Measurements from ENCODE around the gene MED12.

The MED12 gene

DNA sequence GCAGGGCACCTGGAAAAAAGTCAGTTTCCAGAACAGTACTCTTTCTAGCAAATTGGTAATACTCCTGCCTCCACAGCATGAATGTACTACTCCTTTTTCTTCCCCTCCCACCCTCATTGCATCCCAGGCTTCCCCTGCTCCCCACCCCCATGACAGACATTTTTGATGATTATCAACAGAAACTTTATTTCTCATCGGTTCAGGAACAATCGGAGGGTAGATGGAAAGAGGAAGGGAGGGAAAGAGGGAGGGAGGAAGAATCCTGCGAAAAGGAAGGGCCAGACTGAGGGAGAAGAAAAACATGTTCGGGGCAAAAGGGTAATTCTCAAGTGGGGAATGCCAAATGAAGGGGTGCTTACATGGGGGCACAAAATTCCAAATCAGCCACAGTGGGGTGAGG, 11.2 kb upstream of the MED12 start:
- DNase-seq (ENCODE audit: low read depth in 1 of 2, low spot score in 1 of 2): no peak

- DNase-seq (ENCODE audit: low read depth in 1 of 2, low spot score in 1 of 2): no peak
Observed at GRCh38 chrX:71107762-71108360, 10.5 kb upstream of the MED12 start.

- no peak for DNase-seq (ENCODE audit: low read depth in 1 of 2, low spot score in 1 of 2)
Observed at GRCh38 chrX:71109051-71109450, 9.3 kb upstream of the MED12 start.

DNA sequence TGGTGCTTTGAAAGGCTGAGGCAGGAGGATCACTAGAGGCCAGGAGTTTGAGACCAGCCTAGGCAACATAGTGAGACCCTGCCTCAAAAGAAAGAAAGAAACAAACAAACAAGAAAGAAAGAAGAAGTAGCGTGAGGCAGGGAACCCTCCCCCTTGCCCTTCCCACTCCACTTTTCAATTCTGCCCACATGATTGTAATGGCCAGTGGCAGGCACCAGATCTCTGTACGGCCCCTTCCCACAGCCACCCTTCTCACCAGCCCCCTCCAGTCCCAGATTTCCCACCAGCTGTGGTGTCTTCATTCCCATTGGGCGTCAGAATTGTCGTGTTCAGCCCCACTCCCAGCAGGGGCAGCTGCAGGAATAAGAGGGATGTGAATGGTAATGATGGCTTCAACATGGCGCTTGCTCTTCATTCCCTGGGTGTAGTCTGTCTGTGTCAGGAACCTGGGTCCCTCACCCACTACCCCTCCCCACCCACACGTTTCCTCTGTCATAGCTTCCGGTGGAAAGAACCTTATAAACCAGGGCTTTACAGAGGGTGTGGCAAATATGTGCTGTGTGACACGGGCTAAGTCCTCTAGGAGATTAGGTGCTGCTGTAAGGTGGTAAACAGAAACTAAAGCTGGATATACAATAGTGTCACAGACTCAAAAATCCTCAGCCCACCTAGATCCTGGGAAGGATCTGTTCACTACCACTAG, 7.1 kb upstream of the MED12 start, which contains the start of gene IL2RG:
Gene IL2RG, minus strand, starts transcription at position 437 of the 703 bp plus-strand sequence. Its CDS starts 38 bp downstream, at position 399.
- DNase-seq (ENCODE audit: low read depth in 1 of 2, low spot score in 1 of 2): peak in 1 of 2 donors; percentile 77

- no peak for DNase-seq (ENCODE audit: low read depth in 1 of 2, low spot score in 1 of 2)
Observed at GRCh38 chrX:71111921-71112431, 6.4 kb upstream of the MED12 start.

GRCh38 chrX:71117358-71117757, 1.0 kb upstream of the MED12 start:
- DNase-seq (ENCODE audit: low read depth in 1 of 2, low spot score in 1 of 2): no peak

GRCh38 chrX:71118985-71119535, 664 bp downstream of the MED12 start:
- no peak for DNase-seq (ENCODE audit: low read depth in 1 of 2, low spot score in 1 of 2)

DNA sequence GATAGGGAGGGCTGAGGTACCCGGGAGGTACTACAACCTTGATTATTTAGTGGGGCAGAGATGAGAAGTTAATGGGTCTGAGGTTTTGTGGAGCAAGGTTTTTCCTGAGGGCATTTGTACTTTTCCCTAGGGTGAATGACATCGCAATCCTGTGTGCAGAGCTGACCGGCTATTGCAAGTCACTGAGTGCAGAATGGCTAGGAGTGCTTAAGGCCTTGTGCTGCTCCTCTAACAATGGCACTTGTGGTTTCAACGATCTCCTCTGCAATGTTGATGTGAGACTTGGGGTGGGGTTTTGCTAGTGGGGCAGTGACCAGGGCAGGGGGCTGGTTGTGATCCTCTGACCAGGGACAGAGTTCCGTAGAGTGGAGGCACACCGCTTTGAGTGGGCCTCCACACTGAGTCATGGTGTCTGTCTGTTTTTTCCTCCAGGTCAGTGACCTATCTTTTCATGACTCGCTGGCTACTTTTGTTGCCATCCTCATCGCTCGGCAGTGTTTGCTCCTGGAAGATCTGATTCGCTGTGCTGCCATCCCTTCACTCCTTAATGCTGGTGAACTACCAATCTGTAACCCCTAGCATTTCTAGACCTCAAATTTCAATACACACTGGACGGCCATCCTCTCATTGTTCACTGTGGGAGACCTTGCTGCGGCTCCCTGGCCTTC, 9.9 kb downstream of the MED12 start:
- no peak for DNase-seq (ENCODE audit: low read depth in 1 of 2, low spot score in 1 of 2)

DNA sequence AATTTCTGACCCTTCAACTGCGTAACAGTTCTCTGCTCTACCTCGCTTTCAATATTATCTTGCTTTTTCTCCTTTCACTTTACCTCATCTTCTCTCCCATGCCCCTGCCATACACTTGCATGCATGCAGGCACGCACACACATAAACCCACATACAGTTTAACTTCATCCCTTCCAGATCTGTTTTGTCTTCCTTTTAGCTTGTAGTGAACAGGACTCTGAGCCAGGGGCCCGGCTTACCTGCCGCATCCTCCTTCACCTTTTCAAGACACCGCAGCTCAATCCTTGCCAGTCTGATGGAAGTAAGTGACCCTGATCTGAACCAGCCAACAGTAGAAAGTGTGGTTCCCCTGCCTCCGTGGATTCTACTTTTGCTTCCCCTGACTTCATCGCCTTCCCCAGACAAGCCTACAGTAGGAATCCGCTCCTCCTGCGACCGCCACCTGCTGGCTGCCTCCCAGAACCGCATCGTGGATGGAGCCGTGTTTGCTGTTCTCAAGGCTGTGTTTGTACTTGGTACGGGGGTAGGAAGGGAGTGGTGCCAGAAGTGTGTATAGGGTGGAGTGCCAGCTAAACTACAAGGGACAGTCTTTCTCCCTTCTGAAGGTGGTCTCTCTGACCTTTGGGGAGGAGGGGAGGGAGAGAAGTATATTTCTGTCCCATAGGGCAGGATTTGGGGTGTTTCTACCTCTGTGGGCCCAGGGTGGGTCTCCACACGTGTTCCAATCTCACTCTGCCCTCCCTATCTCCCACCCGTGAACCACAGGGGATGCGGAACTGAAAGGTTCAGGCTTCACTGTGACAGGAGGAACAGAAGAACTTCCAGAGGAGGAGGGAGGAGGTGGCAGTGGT, 10.7 kb downstream of the MED12 start:
- peak; percentile 54 to 55 for DNase-seq (ENCODE audit: low read depth in 1 of 2, low spot score in 1 of 2)

GRCh38 chrX:71131510-71131909, 13.1 kb downstream of the MED12 start:
- DNase-seq (ENCODE audit: low read depth in 1 of 2, low spot score in 1 of 2): no peak

- DNase-seq (ENCODE audit: low read depth in 1 of 2, low spot score in 1 of 2): no peak
Observed at GRCh38 chrX:71140440-71140839, 22.0 kb downstream of the MED12 start.

DNA sequence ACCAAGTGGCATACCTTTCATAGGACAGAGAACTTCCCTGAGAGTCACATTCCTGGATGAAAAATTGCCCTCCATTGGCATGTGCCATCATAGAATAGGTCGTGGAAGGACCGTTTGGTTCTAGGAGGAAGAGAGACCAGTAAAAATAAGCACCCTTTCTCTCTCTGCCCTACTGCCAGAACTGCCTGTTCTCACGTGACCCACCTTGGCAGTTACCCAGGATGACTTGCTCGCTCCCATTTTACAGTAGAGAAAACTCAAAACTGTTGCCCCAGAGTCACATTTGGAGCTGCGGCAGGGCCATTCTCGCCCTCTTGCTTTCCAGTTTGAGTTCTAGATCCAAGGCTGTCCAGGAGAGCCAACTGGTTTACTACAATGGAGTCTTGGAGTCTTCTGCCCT, 25.1 kb downstream of the MED12 start:
- no peak for DNase-seq (ENCODE audit: low read depth in 1 of 2, low spot score in 1 of 2)

DNA sequence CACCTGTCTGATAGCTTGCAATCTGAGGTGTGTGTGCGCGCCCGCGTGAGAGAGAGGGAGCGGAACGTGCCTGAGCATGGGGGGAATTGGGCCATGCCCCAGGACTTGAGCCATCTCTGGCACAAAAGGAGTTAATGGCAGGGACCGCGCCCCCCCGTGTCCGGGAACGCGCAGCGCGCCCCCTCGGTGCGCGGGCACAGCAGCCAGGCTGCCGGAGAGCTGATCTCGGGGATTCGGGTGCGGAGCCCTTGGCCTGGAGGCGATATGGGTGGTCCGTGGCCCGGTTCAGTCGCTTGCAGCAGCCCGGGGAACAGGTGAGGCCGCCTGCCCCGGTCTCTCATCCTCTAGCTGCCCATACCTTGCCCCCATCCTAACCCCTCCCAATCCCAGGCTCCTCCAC, 26.3 kb downstream of the MED12 start, which contains the start of gene NLGN3:
Gene NLGN3, plus strand, starts transcription at position 191 of the 400 bp plus-strand sequence. CDS start 2,909 bp downstream, outside the sequence.
- DNase-seq (ENCODE audit: low read depth in 1 of 2, low spot score in 1 of 2): no peak

- no peak for DNase-seq (ENCODE audit: low read depth in 1 of 2, low spot score in 1 of 2)
Observed at GRCh38 chrX:71147496-71148277, 29.3 kb downstream of the MED12 start.

- no peak for DNase-seq (ENCODE audit: low read depth in 1 of 2, low spot score in 1 of 2)
Observed at GRCh38 chrX:71148278-71148663, 29.9 kb downstream of the MED12 start.

DNA sequence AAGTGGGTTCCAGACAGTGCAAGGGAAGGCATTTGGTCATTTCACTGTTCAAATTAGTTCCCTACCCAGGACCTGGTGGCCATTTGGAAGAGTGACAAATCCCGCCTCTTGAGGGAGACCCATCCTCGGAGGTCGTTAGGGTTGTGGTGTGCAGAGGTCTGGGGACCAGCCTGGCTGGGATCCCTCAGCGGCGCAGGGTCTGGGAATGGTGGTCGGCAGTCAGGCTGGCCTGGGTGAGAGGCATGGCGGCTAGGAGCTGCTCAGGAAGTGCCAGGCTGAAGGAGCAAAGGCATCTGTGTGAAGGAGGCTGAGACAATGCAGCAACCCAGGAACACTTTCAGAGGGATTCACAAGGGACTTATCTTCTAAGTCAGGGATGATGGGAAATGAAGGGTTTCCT, 33.0 kb downstream of the MED12 start:
- DNase-seq (ENCODE audit: low read depth in 1 of 2, low spot score in 1 of 2): no peak

DNA sequence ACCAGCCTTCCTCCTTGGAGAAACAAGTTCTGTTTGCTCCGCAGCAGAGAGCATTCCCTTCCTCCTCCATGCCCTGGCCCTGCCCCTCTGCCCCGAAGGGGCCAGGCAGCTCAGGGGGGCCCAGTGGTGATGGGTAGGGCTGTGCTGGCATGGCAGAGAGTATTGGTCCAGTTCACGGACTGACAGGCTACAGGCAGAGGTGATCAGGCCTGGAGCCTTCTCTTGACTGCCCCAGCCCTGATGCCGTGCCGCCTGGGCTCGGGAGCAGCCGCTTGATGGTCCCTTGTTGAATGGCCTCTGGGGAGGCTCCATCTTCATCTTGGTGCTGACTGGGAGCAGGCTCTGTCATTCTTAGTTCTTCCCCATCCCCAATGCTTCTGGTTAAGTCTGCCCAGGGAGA, 35.8 kb downstream of the MED12 start:
- no peak for DNase-seq (ENCODE audit: low read depth in 1 of 2, low spot score in 1 of 2)

DNA sequence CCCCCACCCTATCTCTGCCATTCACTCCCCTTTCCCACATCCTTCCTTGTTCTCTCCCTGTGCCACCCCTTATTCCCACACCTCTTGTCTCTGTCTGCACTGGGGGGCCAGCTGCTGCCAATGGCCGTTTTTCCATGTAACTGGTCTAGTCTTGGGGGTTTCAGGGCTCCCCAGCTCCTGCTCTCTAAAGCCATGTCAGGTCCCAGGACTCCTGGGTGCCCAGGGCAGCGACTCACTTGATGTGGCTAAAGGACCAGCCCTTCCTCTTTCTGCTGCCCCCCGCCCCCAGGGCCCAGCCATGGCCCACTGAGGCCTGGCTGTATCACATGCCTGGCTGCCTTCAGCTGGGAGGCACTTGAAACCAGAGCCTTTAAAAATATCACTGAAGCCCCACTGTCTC, 36.2 kb downstream of the MED12 start:
- DNase-seq (ENCODE audit: low read depth in 1 of 2, low spot score in 1 of 2): no peak

GRCh38 chrX:71158603-71159002, 40.2 kb downstream of the MED12 start:
- no peak for DNase-seq (ENCODE audit: low read depth in 1 of 2, low spot score in 1 of 2)

DNA sequence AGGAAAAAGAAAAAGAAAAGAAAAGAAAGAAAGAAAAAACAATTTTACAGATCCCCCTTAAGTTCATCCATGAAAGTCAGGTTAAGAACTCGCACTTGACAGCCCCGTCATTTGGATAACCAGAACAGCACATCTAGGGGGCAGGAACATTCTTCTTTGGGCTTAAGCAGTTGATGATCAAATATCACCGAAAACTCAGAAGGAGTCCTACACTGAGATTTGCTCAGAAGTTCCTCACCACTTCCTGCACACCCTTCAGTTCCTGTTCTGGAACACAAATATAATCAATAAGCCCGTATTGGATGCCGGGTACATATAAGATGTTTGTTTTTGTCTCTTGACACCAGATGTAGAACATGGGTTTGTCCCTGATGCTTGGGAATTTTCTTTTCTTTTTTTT, 40.9 kb downstream of the MED12 start:
- no peak for DNase-seq (ENCODE audit: low read depth in 1 of 2, low spot score in 1 of 2)

Measured in activated CD4-positive, alpha-beta T cell treated with anti-CD3 and anti-CD28 coated beads, Interleukin-2, amount 50 U/mL, for 24 hours (primary cell).